Breast epithelium (tissue), 4 donors: Measurements from ENCODE around the gene MAP2K5. TPM values are rescaled to one million over a fixed set of nuclear protein-coding genes. Genes with fewer than 3 reads are reported as not detected.

Experiments used
- DNase-seq, 2 donors: peaks; one replicate each; pipeline ENCODE4 v3.0.0-alpha.2; 2019; ENCODE audit warnings: low spot score in 2 of 2
- H3K27ac ChIP-seq, 2 donors: fragments of 200-600 bp; sonication (generic) in 1 of 2; one replicate each; pipeline ENCODE4 v1.5.1; 2016 to 2019; ENCODE audit warnings: mild to moderate bottlenecking in 1 of 2
- H3K27me3 ChIP-seq, 2 donors: fragments of 200-600 bp; sonication (generic) in 1 of 2; one replicate each; pipeline versions ENCODE4 v1.5.1 to v1.6.0; 2017 to 2019; ENCODE audit warnings: control low read depth in 1 of 2, mild to moderate bottlenecking in 1 of 2
- H3K36me3 ChIP-seq: fragments of 200-600 bp; one replicate; pipeline ENCODE4 v1.5.1; 2019
- H3K4me1 ChIP-seq, 2 donors: fragments of 200-600 bp; sonication (generic); one replicate each; pipeline ENCODE4 v1.5.1; 2016 to 2019; ENCODE audit warnings: control low read depth in 1 of 2
- H3K4me3 ChIP-seq, 3 donors: fragments of 200-600 bp; sonication (generic); 1 replicate in 2 of 3; 2 replicates in 1 of 3; pipeline ENCODE4 v1.5.1; 2016 to 2019; ENCODE audit warnings: mild to moderate bottlenecking in 3 of 3, moderate library complexity in 2 of 3
- H3K9me3 ChIP-seq, 2 donors: fragments of 200-600 bp; sonication (generic) in 1 of 2; one replicate each; pipeline ENCODE4 v1.5.1; 2016 to 2019; ENCODE audit warnings: control low read depth in 1 of 2
- POLR2A ChIP-seq: fragments of 450-650 bp; IDR thresholded peaks from one replicate; pipeline ENCODE4 v1.6.1; 2016; ENCODE audit warnings: antibody characterized with exemption, mild to moderate bottlenecking, moderate library complexity
- POLR2AphosphoS5 ChIP-seq, 3 donors: sonication (generic); formaldehyde crosslinking; IDR thresholded peaks; one replicate each; pipeline ENCODE4 v1.6.1; 2017; ENCODE audit warnings: antibody characterized with exemption in 3 of 3
- intact Hi-C: fragments of 100-400 bp; cut with DNase I; formaldehyde crosslinking; loops from one replicate; pipeline ENCODE4 v1.15.1; 2023; ENCODE audit warnings: low total_unique reads
- total RNA-seq, 3 donors: library from RNA; depleted of rRNA; stranded (reverse); fragments of >200 nt; gene quantifications; one replicate each; pipeline ENCODE4 v1.1.0, GENCODE V29; 2016
- TF ChIP-seq, protein P1 (sequence below), 3 donors: fragments of 450-650 bp; IDR thresholded peaks; one replicate each; pipeline ENCODE4 v1.5.1; 2016 to 2017; ENCODE audit warnings: antibody characterized with exemption in 3 of 3, mild to moderate bottlenecking in 3 of 3, moderate library complexity in 3 of 3

MAP2K5 gene
- total RNA-seq, 3 donors from 2014 or later = 13.8 to 15.1 (median 14.0) TPM

DNA sequence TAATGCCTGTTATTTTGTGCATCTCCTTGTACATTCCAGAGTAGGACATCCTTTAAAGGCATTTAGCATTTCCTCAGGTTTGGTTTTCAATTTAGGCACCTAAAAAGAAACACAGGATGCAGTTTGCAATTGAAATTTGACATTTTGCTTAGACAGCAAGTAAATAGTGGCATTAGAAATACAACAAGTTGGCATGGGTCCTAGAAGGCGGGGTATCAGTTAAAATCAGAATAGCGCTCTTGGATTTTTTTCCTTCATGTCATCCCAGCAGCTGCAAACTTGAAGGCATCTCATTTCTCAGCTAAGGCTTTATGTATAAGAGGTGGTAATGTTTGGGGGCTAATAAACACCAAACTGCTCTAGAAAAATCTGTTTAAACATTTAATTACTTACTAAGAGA lies 235.3 kb downstream of the MAP2K5 start:
- Histone ChIP-seq H3K4me3 (no peak overlapping the region), H3K27ac (no peak overlapping the region), H3K36me3 (no peaks in the 10 kb centered on the region), H3K9me3 (no peaks in the 10 kb centered on the region), H3K4me1 (no peaks in the 10 kb centered on the region), H3K27me3 (no peaks in the 10 kb centered on the region)
- intact Hi-C loops = no loop called here
- no peak for TF ChIP-seq POLR2A
- TF ChIP-seq, protein P1, sequence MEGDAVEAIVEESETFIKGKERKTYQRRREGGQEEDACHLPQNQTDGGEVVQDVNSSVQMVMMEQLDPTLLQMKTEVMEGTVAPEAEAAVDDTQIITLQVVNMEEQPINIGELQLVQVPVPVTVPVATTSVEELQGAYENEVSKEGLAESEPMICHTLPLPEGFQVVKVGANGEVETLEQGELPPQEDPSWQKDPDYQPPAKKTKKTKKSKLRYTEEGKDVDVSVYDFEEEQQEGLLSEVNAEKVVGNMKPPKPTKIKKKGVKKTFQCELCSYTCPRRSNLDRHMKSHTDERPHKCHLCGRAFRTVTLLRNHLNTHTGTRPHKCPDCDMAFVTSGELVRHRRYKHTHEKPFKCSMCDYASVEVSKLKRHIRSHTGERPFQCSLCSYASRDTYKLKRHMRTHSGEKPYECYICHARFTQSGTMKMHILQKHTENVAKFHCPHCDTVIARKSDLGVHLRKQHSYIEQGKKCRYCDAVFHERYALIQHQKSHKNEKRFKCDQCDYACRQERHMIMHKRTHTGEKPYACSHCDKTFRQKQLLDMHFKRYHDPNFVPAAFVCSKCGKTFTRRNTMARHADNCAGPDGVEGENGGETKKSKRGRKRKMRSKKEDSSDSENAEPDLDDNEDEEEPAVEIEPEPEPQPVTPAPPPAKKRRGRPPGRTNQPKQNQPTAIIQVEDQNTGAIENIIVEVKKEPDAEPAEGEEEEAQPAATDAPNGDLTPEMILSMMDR (IDR thresholded peaks at IDR 0.05) = no peak
- TF ChIP-seq POLR2AphosphoS5 (IDR thresholded peaks at IDR 0.05) = no peak
- DNase-seq = no peak

DNA sequence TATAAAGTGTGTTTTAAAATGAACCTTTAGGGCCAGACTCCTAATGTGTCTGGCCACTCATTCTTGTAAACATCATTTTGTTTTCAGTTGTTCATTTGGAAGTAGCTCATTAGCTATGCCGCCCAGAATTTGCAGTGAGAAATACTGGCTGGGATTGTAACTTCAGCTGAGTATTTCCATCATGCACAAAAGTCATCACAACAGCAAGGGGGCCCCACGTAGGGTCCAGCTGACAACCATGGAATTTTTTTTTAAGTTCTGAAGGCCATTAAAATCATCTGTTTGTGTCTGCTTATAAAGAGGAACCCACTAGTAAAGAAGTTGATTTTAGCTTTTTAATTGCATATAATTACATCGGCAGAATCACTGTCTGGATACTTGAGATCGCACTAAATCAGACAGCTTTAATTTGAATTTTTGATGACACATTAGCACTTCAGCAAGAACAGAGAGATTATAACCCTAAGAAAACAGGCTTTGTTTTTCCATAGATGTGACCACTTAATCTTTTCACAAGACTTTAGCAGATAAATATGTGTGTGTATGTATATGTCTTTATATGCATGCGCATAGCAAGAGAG lies 236.6 kb downstream of the MAP2K5 start:
- Histone ChIP-seq H3K4me3 (no peak overlapping the region), H3K9me3 (no peaks in the 10 kb centered on the region), H3K27ac (no peak overlapping the region), H3K27me3 (no peaks in the 10 kb centered on the region), H3K36me3 (no peaks in the 10 kb centered on the region), H3K4me1 (no peaks in the 10 kb centered on the region)
- no peak for DNase-seq
- intact Hi-C loops = no loop called here
- TF ChIP-seq POLR2A (no peak), POLR2AphosphoS5 (IDR thresholded peaks at IDR 0.05) (no peak)
- TF ChIP-seq, protein P1 (IDR thresholded peaks at IDR 0.05) = no peak

DNA sequence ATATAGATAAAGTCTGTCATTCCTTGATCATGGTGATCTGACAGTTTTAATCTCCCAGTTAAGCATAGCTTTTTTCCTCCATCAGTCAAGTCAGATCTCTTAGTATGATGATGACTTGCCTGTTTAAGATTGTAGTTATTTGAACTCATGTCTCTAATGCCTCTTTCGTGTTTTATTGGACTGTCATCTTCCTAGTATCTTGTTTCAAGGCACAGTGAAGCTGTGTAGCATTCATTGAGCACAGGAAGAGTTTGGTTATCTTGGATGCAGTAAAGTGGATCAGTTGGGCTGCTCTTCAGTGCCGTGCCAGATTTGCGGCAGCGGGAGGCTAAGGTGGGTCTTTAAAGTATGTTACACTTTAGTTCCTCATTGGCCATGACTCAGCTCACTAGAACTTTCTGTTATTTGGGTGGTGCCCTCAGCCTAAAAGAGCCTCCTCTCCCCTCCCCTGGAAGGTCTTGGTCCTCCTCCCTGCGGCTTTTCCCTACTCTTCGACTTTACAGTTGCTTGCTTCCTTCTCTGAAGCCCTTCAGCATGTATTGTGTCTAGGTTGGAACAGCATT lies 237.1 kb downstream of the MAP2K5 start:
- intact Hi-C loops = loop anchor here (10.0 kb wide), 1 partner anchor 1575 kb away; no protein-coding TSS in a partner anchor
- Histone ChIP-seq H3K36me3 (no peaks in the 10 kb centered on the region), H3K4me3 (no peak overlapping the region), H3K27me3 (no peaks in the 10 kb centered on the region), H3K9me3 (no peaks in the 10 kb centered on the region), H3K27ac (no peak overlapping the region), H3K4me1 (no peaks in the 10 kb centered on the region)
- TF ChIP-seq POLR2AphosphoS5 (IDR thresholded peaks at IDR 0.05) (no peak), POLR2A (no peak)
- TF ChIP-seq, protein P1 (IDR thresholded peaks at IDR 0.05) = no peak
- DNase-seq = no peak

DNA sequence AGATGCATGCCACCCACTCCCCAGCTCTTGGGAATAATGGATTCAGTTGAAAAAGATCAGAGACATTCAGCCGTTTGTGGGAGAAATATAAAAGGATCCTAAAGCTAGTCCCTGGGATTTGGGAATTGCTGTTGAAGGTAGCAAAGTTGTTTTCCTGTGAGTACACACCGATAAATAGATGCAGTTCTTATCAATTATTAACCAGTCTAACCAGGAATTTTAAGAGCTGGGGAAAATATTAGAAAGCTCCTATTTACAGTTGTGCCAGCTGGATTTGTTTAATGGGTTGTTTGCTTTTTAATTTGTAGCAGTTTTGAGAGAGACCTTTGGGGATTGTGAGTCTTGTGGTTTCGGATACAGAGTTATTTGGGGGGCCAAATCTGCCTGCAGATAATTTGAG lies 238.6 kb downstream of the MAP2K5 start:
- Histone ChIP-seq H3K4me3 (no peak overlapping the region), H3K36me3 (no peaks in the 10 kb centered on the region)

More for the DNA sequence above, 238.6 kb downstream of the MAP2K5 start:
- Histone ChIP-seq H3K27ac (no peak overlapping the region), H3K27me3 (no peaks in the 10 kb centered on the region), H3K4me1 (no peaks in the 10 kb centered on the region), H3K9me3 (no peaks in the 10 kb centered on the region)
- TF ChIP-seq POLR2A (no peak), POLR2AphosphoS5 (IDR thresholded peaks at IDR 0.05) (no peak)
- TF ChIP-seq, protein P1 (IDR thresholded peaks at IDR 0.05) = no peak
- intact Hi-C loops = loop anchor here (10.0 kb wide), 1 partner anchor 1576 kb away; no protein-coding TSS in a partner anchor
- DNase-seq = no peak
